ENCODE data around the gene SPTBN5. TPM values are rescaled to one million over a fixed set of nuclear protein-coding genes. Genes with fewer than 3 reads are reported as not detected.

SPTBN5 gene
- total RNA-seq, 1 donor from 2014 or later, result 0.17 TPM

GRCh38 chr15:41872166-41872747 is 21.6 kb downstream of the SPTBN5 start:
- peaks cover 4% of the 10 kb centered on the region for H3K27me3 ChIP-seq (ENCODE audit: control insufficient read depth, insufficient read depth, low read length)
- TF ChIP-seq, protein P1, sequence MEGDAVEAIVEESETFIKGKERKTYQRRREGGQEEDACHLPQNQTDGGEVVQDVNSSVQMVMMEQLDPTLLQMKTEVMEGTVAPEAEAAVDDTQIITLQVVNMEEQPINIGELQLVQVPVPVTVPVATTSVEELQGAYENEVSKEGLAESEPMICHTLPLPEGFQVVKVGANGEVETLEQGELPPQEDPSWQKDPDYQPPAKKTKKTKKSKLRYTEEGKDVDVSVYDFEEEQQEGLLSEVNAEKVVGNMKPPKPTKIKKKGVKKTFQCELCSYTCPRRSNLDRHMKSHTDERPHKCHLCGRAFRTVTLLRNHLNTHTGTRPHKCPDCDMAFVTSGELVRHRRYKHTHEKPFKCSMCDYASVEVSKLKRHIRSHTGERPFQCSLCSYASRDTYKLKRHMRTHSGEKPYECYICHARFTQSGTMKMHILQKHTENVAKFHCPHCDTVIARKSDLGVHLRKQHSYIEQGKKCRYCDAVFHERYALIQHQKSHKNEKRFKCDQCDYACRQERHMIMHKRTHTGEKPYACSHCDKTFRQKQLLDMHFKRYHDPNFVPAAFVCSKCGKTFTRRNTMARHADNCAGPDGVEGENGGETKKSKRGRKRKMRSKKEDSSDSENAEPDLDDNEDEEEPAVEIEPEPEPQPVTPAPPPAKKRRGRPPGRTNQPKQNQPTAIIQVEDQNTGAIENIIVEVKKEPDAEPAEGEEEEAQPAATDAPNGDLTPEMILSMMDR (IDR thresholded peaks at IDR 0.05; ENCODE audit: insufficient read depth, low read length, poor library complexity, severe bottlenecking), result no peak
- no peak for DNase-seq (ENCODE audit: low read depth)
- H3K4me3 ChIP-seq (ENCODE audit: low read depth, low read length), result no peak overlapping the region
- H3K36me3 ChIP-seq (ENCODE audit: control insufficient read depth, insufficient read depth, low read length), result no peaks in the 10 kb centered on the region

DNA sequence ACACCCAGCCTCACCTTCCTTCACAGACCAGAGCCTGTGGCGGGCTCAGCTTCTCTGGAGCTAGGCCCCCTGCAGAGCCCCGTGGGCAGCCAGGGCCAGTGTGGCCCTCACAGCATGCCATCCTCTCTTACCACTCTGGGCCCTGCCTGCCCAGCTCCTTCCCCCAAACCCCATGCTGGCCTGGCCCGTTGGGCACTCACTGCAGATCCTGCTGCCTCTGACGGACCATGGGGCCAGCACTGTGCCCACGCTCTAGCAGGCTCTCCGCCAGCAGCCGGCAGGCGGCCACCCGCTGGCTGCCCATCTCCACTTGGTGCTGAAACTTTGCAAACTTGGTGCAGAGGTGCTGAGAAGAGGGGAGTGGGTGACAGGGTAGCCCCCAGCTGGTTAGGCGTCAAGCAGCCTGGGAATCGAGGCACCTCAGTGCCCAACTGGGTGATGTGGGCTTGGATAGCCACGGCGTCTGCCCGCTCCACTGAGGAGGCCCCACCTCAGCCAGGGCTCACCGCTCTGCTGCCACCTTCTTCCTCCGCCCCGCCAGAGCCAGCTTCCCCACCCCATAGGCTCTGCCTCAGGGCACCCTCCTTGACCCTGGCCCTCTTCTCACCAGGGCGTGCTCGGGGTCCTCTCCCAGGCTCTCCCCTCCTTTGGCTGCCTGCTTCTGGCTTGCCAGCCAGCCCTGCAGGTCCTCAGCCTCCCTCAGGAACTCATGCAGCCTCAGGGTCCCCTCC is 22.5 kb downstream of the SPTBN5 start:
- no peak for DNase-seq (ENCODE audit: low read depth)
- Histone ChIP-seq H3K36me3 (ENCODE audit: control insufficient read depth, insufficient read depth, low read length) (no peaks in the 10 kb centered on the region), H3K4me3 (ENCODE audit: low read depth, low read length) (no peak overlapping the region), H3K27me3 (ENCODE audit: control insufficient read depth, insufficient read depth, low read length) (no peaks in the 10 kb centered on the region)
- TF ChIP-seq, protein P1 (IDR thresholded peaks at IDR 0.05; ENCODE audit: insufficient read depth, low read length, poor library complexity, severe bottlenecking), result no peak

GRCh38 chr15:41870689-41871081 is 23.2 kb downstream of the SPTBN5 start:
- TF ChIP-seq, protein P1 (IDR thresholded peaks at IDR 0.05; ENCODE audit: insufficient read depth, low read length, poor library complexity, severe bottlenecking), result no peak
- DNase-seq (ENCODE audit: low read depth), result peak; percentile 26

DNA sequence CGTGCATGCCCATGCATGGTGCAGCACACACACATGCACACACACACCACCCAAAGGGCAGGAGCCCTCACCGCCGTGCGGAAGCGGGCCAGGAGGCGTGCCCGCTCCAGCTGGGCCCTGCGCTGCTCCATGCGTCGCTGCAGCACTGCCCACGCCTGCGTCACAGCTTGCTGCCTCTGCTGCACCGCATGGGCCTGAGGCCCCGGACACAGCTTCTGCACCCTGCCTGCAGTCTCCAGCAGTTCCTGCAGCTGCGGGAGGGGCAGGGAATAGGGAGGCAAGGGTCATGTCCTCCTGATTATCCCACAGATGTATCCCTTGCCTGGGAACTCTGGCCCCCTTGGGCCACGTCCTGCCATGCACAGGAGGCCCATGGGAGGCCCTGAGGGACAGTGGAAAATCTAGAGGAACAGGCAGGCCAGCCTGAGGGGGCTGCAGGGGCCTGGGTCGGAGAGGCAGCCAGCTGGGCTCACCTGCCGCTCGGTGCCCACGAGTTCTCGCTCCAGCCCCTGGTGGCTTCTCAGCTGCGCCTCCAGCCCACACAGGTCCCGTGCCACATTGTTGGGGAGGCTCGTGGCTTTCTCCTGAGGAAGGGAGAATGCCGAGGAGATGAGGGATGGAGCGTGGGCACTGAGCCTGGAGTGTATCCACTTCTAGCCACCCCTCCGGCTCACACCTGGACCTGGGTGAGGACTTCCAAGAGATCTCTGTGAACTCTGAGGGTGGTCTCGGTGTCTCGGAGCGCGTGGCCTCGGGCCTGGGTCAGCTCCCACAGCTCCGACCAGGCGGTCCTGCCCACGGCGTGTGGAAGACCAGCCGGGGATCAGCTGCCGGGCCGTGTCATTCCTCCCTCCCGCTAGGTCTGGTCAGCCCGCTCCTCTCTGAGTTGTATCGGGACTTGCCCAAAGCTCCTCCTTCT is 23.8 kb downstream of the SPTBN5 start:
- Histone ChIP-seq H3K36me3 (ENCODE audit: control insufficient read depth, insufficient read depth, low read length) (no peaks in the 10 kb centered on the region), H3K27me3 (ENCODE audit: control insufficient read depth, insufficient read depth, low read length) (no peaks in the 10 kb centered on the region), H3K4me3 (ENCODE audit: low read depth, low read length) (no peak overlapping the region)
- TF ChIP-seq, protein P1 (IDR thresholded peaks at IDR 0.05; ENCODE audit: insufficient read depth, low read length, poor library complexity, severe bottlenecking), result no peak
- no peak for DNase-seq (ENCODE audit: low read depth)

More at GRCh38 chr15:41870689-41871081, 23.2 kb downstream of the SPTBN5 start:
- Histone ChIP-seq H3K4me3 (ENCODE audit: low read depth, low read length) (no peak overlapping the region), H3K36me3 (ENCODE audit: control insufficient read depth, insufficient read depth, low read length) (no peaks in the 10 kb centered on the region), H3K27me3 (ENCODE audit: control insufficient read depth, insufficient read depth, low read length) (no peaks in the 10 kb centered on the region)

DNA sequence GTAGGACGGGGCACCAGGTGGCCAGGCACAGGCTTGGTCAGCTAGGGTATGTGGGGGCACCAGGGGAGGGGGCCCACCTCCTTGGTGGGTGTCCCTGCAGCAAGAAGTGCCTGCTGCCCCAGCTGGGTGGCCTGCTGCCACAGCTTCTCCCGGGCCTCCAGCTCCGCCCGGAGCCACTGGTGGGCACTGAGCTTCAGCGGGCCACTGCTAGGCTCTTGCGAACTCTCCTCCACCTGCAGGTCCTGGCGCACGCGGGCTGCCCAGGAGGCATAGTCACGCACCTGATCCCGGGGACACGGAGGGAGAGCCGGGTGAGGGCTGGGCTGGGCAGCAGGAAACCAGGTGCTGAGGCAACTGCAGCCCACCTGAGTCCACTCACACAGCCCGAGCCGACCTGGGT is 25.5 kb downstream of the SPTBN5 start:
- Histone ChIP-seq H3K27me3 (ENCODE audit: control insufficient read depth, insufficient read depth, low read length) (no peaks in the 10 kb centered on the region), H3K4me3 (ENCODE audit: low read depth, low read length) (no peak overlapping the region), H3K36me3 (ENCODE audit: control insufficient read depth, insufficient read depth, low read length) (no peaks in the 10 kb centered on the region)
- DNase-seq (ENCODE audit: low read depth), result no peak
- TF ChIP-seq, protein P1 (IDR thresholded peaks at IDR 0.05; ENCODE audit: insufficient read depth, low read length, poor library complexity, severe bottlenecking), result no peak
